PFSK-1 (cell line): ENCODE data around the gene SUGP2.

Experiments used
- POLR2AphosphoS5 ChIP-seq: IDR thresholded peaks from 2 replicates; pipeline ENCODE4 v1.6.1; 2012; ENCODE audit warnings: low read depth, mild to moderate bottlenecking, control low read depth, low read length, moderate library complexity
- SIN3A ChIP-seq: IDR thresholded peaks from 2 replicates; pipeline ENCODE4 v1.6.1; 2012; ENCODE audit warnings: mild to moderate bottlenecking, low read length, moderate library complexity, borderline replicate concordance; ENCODE audit not compliant: insufficient read depth
- TAF1 ChIP-seq: IDR thresholded peaks from 2 replicates; pipeline ENCODE4 v1.6.1; 2012; ENCODE audit warnings: low read length, control low read depth, borderline replicate concordance; ENCODE audit not compliant: insufficient read depth
- TF ChIP-seq, protein P1 (sequence below), 2 experiments: IDR thresholded peaks; 2 replicates each; pipeline versions ENCODE4 v1.6.1 to v1.8.0; 2011 to 2012; ENCODE audit warnings: low read depth in 2 of 2, low read length in 2 of 2, control low read depth in 1 of 2, inconsistent platforms in 1 of 2, mild to moderate bottlenecking in 1 of 2, moderate library complexity in 1 of 2; ENCODE audit not compliant: insufficient read depth in 1 of 2

DNA sequence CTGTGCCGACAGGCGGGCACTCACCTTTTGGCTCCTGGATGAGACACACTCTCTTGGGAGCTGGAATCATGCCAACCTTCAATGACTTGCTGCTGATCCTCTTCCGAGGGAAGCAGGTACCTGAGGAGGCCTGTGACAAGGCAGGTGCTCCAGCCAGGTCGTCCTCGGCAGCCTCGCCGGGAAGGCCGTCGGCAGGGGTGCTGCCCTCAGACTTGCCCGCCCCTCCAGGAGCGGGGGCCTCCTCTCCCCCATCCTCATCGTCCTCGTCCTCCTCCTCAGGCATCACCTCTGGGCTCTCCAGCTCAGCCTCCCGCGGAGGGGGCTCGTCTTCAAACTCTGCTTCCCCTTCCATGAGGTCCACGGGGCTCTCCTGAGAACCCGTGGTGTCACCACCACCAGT is 29.2 kb downstream of the SUGP2 start:
- TF ChIP-seq POLR2AphosphoS5 (no peak), TAF1 (no peak), SIN3A (no peak)
- TF ChIP-seq, protein P1, sequence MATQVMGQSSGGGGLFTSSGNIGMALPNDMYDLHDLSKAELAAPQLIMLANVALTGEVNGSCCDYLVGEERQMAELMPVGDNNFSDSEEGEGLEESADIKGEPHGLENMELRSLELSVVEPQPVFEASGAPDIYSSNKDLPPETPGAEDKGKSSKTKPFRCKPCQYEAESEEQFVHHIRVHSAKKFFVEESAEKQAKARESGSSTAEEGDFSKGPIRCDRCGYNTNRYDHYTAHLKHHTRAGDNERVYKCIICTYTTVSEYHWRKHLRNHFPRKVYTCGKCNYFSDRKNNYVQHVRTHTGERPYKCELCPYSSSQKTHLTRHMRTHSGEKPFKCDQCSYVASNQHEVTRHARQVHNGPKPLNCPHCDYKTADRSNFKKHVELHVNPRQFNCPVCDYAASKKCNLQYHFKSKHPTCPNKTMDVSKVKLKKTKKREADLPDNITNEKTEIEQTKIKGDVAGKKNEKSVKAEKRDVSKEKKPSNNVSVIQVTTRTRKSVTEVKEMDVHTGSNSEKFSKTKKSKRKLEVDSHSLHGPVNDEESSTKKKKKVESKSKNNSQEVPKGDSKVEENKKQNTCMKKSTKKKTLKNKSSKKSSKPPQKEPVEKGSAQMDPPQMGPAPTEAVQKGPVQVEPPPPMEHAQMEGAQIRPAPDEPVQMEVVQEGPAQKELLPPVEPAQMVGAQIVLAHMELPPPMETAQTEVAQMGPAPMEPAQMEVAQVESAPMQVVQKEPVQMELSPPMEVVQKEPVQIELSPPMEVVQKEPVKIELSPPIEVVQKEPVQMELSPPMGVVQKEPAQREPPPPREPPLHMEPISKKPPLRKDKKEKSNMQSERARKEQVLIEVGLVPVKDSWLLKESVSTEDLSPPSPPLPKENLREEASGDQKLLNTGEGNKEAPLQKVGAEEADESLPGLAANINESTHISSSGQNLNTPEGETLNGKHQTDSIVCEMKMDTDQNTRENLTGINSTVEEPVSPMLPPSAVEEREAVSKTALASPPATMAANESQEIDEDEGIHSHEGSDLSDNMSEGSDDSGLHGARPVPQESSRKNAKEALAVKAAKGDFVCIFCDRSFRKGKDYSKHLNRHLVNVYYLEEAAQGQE (IDR thresholded peaks at IDR 0.05; ENCODE audit: insufficient read depth in 1 of 2, low read depth in 2 of 2, low read length in 2 of 2): no peak
